Activated CD8-positive, alpha-beta memory T cell treated with anti-CD3 and anti-CD28 coated beads, Interleukin-2, amount 50 U/mL, for 1 hour (primary cell): ENCODE data around the gene DUOXA2.
A peak's percentile ranks its signal among the peaks of the same experiment; 100 is the strongest.
"Not testable (repeated sequence)": the region's sequence is repeated elsewhere in the genome, so short reads cannot be mapped to it uniquely, and the experiment has no call there.

ENCODE experiments used
- DNase-seq: peaks from one replicate; pipeline ENCODE4 v3.0.0-alpha.2; 2020; ENCODE audit errors: extremely low read depth

DUOXA2 gene

DNA sequence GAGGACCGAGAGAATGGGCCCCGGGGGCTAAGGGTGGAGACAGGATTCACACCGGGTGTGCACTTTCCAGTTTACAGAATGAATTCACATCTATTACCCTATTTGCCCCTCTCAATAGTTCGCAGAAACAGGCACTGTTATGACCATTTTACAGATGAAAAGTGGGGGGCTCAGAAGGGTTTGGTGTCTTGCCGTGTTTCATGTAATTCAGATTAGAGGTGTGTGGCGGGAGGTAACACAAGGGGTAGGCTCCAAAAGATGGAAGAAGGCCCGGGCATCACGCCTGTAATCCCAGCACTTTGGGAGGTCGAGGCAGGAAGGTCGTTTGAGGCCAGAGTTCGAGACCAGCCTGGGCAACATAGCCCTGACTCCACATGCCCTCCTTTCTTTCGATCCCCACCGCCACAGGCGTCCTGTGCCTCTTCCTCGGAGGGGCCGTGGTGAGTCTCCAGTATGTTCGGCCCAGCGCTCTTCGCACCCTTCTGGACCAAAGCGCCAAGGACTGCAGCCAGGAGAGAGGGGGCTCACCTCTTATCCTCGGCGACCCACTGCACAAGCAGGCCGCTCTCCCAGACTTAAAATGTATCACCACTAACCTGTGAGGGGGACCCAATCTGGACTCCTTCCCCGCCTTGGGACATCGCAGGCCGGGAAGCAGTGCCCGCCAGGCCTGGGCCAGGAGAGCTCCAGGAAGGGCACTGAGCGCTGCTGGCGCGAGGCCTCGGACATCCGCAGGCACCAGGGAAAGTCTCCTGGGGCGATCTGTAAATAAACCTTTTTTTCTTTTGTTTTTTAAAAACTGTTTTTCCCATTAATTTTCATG lies 3.4 kb downstream of the DUOXA2 start:
- DNase-seq = no peak

DNA sequence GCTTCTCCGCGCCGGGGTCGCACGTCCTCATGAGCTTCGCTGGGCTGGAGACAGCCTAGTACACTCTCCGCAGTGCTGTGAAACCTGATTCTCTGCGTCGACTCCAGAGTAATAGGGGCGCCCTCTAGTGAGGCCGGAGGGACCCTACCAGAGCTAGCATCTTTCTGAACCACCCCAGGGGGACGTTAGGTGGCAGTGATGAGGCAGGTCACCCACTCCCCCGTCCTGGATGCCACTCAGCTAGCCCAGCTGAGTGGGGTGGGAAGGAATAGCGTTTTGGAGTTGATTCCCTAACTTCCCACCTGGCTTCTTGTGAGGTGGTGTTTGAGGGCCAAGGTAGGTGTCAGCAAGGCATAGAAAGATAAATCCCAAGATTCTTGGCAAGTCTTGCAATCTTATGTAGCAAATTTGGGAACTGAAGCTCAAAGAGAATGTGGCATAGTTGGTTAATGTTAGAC lies 4.0 kb downstream of the DUOXA2 start:
- peak; percentile 50 for DNase-seq

DNA sequence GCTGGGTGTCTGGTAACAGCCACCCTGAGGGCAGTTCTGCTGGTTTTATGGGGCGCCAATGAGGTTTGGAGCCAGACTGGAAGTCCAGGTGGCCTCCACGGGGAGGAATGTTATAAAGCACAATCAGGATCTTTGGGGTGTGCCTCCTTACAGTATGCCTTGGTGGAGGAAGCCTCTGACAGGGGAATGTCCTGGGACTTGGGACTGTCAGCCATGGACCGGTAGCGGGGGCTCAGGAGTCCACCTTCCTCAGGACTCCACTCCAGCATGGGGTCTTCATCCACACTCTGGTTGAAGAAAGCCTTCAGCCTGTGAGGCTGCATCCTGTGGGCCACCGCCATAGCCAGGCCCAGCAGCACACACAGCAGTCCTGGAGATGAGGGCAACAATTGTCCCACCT lies 4.9 kb downstream of the DUOXA2 start:
- no peak for DNase-seq

DNA sequence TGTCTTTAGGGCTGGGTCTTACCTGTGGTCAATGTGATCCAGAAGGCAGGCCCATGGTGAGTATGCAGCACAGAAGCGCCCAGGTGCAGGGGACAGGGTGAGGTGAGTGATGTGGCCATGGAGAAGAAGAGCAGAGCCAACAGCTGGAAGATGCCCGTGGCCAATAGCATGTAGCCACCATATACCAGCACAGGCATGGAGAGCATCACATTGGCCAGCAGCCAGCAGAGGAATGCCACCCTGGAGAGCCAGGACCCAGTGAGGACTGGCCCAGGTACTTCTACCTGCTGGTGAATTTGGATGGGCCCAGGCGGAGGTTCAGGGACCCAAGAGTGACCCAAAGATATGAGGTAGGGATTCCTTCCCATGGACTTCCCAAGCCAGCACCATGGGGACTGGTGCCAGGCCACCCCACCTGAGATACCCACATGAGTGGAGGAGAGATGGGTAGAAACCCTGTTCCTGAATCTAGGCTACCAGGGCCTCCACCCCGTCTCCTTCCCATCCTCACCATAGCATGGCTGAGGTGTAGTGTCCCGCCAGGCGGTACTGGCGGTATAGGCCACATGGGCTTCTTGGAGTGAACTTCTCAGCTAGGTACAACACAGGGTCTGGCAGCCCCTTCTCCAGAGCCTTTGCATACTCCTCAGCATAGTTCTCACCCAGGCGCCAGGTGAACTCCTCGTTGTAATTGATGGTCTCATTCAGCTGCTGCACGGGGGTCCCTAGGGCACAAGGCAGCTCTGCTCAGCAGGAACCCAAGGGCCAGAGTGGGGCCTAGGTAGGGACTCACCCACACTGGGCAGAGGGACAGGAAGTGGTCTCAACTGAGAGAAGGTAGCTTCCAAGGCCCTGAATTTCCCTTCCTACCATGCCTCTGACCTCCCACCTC lies 6.2 kb downstream of the DUOXA2 start:
- no peak for DNase-seq

- DNase-seq = no peak
These were observed 6.9 kb downstream of the DUOXA2 start for GRCh38 chr15:45121020-45121419.

GRCh38 chr15:45121706-45122417 lies 7.7 kb downstream of the DUOXA2 start:
- DNase-seq = no peak

GRCh38 chr15:45122719-45123118 lies 8.6 kb downstream of the DUOXA2 start:
- no peak for DNase-seq

DNA sequence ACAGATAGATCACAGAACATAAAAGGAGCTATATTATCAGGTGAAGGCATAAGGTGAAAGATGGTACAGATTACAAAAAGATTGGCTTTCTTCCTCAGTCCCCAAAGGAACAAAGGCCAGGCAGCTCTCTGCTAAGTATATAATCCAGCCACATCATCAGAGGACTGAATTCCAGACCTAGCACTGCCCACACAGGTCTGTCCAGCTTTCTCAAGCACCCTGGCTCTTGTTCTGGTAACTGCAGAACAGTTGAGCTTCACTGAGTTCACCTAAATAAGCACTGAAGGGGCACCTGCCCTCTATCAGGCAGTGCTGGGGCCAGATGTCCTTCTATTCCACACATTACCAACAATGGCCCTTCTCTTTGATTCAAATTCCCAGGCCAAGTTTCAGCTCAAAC lies 9.3 kb downstream of the DUOXA2 start:
- no peak for DNase-seq

DNA sequence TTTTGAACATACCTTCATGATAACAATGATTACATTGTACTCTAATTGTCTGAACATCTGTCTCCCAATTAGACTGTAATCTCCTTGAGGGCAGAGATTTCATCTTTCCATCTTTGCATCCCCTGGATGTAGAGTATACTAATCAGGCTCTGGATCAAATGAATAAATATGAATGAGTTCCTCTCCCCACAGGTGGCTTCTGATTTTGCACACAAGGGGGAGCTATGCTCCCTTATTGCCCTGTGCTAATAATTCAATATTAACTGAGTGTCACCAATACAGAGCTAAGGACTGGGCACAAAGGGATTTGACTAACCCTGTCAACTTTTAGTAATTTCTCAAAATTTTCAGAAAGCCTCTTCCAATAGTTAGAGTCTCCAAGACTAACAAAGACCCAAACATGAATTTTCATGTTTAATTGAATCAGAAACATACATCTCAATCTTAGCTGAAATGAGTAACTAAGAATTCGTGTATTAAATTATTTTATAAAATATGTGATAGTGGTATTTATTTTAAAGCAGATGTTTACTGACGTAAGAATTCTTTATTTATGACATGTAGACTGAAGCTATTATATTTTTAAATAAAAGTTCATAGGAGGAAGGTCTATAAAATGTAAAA lies 12.5 kb downstream of the DUOXA2 start:
- no peak for DNase-seq

GRCh38 chr15:45128971-45129639 lies 15.0 kb downstream of the DUOXA2 start:
- no peak for DNase-seq

- no peak for DNase-seq
These were observed 15.6 kb downstream of the DUOXA2 start, which contains the start of the genes DUOX1 and DUOXA1 for GRCh38 chr15:45129651-45130129. Gene DUOX1, plus strand, starts transcription at chr15:45129994. Its CDS starts 1,973 bp downstream, at chr15:45131967. Gene DUOXA1, minus strand, starts transcription at chr15:45129879. Its CDS starts 6,865 bp downstream, at chr15:45123014.

GRCh38 chr15:45130291-45131000 lies 16.3 kb downstream of the DUOXA2 start:
- no peak for DNase-seq

DNA sequence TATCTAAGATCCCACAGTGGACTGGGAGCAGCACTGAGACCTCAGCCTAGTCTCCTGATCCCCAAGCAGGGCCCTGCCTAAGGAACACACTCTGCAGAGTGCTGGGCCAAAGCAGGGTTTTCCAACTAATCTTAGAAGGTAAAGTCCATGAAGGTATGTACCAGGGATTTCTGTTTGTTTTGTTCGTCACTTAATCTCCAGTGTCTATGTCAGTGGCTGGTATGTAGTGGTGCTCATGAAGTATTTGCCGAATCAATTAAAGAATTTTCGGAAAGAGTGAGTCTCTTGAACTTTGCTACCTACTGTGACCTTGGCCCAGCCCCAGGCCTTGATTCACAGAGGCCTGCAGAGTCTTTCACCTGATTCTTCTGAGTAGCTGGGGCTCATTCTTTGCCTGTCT lies 17.4 kb downstream of the DUOXA2 start:
- DNase-seq = no peak

GRCh38 chr15:45132844-45133560 lies 18.9 kb downstream of the DUOXA2 start:
- no peak for DNase-seq

GRCh38 chr15:45133561-45133920 lies 19.4 kb downstream of the DUOXA2 start:
- DNase-seq = no peak

DNA sequence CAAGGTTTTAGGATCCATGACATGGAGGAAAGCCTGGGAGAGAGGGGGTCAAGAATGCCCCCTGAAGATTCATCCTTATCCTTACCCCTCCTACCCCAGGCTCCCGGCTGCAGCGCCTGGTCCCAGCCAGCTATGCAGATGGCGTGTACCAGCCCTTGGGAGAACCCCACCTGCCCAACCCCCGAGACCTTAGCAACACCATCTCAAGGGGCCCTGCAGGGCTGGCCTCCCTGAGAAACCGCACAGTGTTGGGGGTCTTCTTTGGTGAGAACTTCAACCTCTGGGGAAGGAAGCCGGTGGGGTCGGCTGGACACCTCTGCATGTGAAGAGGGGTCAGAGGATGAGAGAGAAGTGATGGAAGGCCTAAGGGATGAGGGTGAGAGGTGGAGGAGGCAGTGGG lies 19.9 kb downstream of the DUOXA2 start:
- no peak for DNase-seq

GRCh38 chr15:45134682-45135604 lies 20.8 kb downstream of the DUOXA2 start:
- no peak for DNase-seq

- not testable (repeated sequence) for DNase-seq
These were observed 21.7 kb downstream of the DUOXA2 start for GRCh38 chr15:45135705-45136377.
